GM13977 (cell line): ENCODE measurements around the gene ZFAND2B.

ENCODE experiments used
- DNase-seq: peaks from one replicate; pipeline ENCODE4 v3.0.0; 2012; ENCODE audit warnings: low spot score
- in situ Hi-C: fragments of 300-500 bp; cut with MboI; formaldehyde crosslinking; loops from one replicate; pipeline ENCODE4 v1.12.0; 2022; ENCODE audit warnings: low sequenced_read_pairs, low pct_unique_long_range_greater_than_20kb, mixed read lengths, inconsistent platforms; ENCODE audit not compliant: unreplicated experiment
- TF ChIP-seq, protein P1 (sequence below): IDR thresholded peaks from 2 replicates; pipeline ENCODE4 v1.5.1; 2012; ENCODE audit warnings: mild to moderate bottlenecking, control low read depth; ENCODE audit not compliant: insufficient read depth; ENCODE audit errors: extremely low read depth, missing control alignments

ZFAND2B gene

DNA sequence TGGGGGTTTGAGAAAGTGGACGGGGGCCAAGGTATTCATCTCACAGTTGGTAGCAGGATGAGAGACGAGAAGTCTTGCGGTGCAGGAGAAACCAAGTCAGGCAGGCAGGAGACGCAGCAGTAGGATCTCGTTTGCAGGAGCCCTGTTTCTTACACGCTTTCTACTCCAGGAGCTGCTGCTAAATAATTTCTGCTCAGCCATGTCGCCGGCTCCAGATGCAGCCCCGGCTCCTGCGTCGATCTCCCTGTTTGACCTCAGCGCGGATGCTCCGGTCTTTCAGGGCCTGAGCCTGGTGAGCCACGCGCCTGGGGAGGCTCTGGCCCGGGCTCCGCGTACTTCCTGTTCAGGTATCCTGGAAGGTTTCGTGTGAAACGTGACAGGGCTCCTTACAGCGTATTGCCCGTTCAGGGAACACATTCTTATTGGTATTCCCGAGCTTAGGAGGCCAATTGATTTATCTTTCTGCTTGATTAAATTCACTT, 23.5 kb downstream of the ZFAND2B start:
- TF ChIP-seq, protein P1, sequence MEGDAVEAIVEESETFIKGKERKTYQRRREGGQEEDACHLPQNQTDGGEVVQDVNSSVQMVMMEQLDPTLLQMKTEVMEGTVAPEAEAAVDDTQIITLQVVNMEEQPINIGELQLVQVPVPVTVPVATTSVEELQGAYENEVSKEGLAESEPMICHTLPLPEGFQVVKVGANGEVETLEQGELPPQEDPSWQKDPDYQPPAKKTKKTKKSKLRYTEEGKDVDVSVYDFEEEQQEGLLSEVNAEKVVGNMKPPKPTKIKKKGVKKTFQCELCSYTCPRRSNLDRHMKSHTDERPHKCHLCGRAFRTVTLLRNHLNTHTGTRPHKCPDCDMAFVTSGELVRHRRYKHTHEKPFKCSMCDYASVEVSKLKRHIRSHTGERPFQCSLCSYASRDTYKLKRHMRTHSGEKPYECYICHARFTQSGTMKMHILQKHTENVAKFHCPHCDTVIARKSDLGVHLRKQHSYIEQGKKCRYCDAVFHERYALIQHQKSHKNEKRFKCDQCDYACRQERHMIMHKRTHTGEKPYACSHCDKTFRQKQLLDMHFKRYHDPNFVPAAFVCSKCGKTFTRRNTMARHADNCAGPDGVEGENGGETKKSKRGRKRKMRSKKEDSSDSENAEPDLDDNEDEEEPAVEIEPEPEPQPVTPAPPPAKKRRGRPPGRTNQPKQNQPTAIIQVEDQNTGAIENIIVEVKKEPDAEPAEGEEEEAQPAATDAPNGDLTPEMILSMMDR = no peak
- DNase-seq = peak; percentile 53
- in situ Hi-C loops = no loop called here

DNA sequence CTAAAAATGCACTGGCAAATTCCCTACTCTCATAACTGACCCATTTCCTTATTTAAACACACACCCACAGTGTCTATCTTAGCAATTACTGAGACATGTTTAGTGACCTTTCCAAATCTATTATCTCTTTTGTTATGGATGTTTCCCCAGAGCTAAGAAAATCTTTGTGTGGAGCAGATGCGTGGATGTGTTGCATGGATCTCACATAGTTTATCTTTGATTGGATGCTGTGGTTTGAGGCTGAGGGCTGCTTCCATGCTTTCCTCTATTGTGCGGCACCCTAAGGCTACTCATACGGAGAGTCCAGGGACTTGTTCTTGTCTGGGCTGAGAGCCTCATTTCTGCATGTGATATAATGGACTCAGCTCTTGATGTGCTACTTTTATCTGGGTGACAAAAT, 27.7 kb downstream of the ZFAND2B start:
- in situ Hi-C loops = no loop called here
- no peak for DNase-seq
- TF ChIP-seq, protein P1 = no peak

DNA sequence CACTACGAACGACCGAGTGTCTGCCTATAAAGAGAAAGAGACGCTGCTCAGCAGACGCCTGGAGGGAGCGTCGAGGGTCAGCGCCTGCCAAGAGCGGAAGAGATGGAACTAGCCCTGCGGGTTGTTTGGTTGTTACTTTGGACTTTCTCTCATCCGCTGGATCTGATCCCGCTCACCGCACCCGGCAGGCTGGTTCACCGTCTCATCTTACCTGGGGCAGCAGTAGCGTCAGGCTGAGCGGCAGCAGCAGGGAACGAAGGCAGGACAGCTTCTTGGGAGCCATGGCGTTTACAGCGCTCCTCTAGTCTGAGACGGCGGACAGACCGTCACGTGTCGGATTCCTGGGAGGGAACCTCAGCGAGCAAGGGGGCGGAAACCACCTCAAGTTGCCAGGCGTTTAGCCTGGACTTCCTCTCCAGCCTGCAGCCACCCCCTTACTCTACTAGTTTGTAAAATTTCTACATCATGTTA, 36.7 kb downstream of the ZFAND2B start:
- in situ Hi-C loops = no loop called here
- TF ChIP-seq, protein P1 = no peak
- no peak for DNase-seq

DNA sequence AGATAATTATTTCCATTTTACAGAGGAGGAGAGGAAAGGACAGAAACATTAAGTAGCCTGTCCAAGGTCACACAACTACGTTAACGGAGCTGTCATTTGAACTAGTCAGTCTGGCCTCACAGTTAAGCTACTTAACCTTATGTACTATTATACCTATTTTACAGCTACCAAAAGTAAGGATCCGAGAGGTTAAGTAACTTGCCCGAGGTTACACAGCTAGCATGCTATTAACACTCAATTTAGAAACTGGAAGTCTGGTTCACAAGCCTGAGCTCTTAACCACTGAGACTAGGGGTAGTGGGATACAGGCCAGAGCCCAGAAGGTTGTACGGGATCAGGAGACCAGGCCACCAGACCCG, 38.2 kb downstream of the ZFAND2B start:
- TF ChIP-seq, protein P1 = no peak
- in situ Hi-C loops = no loop called here
- DNase-seq = no peak

DNA sequence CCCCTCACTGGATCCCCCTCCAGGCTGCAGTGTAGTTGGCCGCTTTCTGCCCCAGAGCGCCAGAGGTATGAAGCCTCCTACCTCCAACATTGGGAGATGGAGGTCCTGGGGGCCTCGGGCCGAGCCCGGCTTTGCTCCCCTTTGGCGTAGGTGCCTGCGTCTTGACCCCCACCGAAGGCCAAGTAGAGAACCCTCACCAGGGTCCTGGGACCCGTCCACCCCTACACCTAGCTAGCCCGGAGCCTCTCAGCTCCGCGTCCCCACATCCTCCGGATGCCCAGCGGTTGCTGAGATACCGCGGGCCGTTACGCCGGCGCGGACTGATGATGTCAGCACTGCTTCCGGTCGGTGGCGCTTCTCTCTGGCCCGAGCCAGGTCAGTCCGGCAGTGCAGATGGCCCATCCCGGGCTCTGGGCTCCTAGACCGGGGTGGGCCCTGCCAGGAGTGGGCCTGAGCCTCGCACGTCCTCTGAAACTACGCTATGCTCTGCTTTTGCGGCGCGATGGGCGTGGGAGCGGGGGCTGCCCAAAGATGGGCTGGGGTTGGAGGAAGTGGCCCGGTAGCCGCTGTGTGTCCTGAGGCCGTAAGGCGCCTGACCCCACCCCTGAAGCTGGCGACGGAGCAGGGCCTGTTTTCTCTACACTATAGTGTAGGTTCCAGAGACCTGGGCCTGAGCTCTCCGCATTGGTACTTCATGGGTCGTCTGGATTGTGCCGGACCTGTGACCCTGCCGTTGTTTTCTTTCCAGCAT, 38.7 kb downstream of the ZFAND2B start, which contains the start of the genes GLB1L and STK16:
Gene GLB1L (minus strand): TSS at position 297 of the 751 bp plus-strand sequence. CDS start 1,871 bp downstream, outside the sequence.
Gene STK16 (plus strand): TSS at position 332 of the 751 bp plus-strand sequence. CDS start 521 bp downstream, outside the sequence.
- in situ Hi-C loops = no loop called here
- peak; percentile 94 for DNase-seq
- TF ChIP-seq, protein P1 = no peak

GRCh38 chr2:219245899-219246230, 39.3 kb downstream of the ZFAND2B start:
- TF ChIP-seq, protein P1 = no peak
- no peak for DNase-seq
- in situ Hi-C loops = no loop called here
